Dermis lymphatic vessel endothelial cell (primary cell): ENCODE data around the gene PDLIM7. TPM values are rescaled to one million over a fixed set of nuclear protein-coding genes. Genes with fewer than 3 reads are reported as not detected.

Experiments used
- total RNA-seq: library from RNA; depleted of rRNA; stranded (reverse); fragments of >200 nt; gene quantifications from 2 replicates; pipeline ENCODE4 v1.2.1, GENCODE V29; 2014

PDLIM7 gene
- total RNA-seq: 27.2 and 30.5 TPM in 2 replicates

DNA sequence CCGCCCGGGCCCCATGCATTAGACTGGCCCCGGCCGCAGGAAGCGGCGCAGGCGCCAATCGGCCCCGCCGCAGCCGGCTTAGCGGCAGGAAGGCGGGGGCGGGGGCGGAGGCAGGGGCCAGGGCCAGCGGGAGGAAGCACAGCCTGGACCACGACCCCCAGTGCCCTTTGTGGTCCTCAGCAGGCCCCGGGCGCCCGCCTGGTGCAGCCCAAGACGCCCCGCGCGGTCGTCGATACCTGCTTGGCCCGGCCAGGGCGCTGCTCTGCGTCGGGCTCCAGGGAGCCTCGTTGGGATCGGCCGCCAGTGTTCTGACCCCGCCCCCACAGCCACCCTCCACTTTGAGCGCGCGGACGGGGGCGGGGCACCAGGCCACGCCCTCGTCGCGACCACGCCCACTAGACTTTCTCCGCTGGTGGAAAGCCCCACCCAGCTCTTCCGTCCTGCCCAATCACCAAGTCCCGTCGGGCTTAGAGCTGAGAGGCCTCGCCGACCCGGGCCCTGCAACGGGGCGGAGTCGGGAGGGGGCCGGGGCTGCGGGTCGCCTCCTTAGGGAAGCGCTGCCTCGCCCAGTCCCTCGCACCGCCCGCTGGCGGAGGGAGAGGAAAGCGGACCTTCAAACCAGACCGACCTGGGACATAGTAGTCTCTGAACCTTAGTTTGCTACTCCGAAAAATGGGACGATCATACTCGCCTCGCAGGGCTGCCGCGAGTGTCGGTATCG, at the start of gene PDLIM7:
PDLIM7 (minus strand) TSS at position 313 of the 721 bp plus-strand sequence. CDS start 1,092 bp downstream, outside the sequence.

GRCh38 chr5:177516601-177517568, 19.5 kb upstream of the PDLIM7 start, which contains the start of gene DDX41:
Gene DDX41 (minus strand): TSS chr5:177516961. CDS start chr5:177516945, 16 bp downstream.

GRCh38 chr5:177509381-177509951, 12.1 kb upstream of the PDLIM7 start, which contains the start of gene DOK3:
Gene DOK3 (minus strand): TSS chr5:177509826. CDS start chr5:177509540, 286 bp downstream.

GRCh38 chr5:177473443-177474001, 23.9 kb downstream of the PDLIM7 start, which contains the start of gene DBN1:
Gene DBN1 (minus strand): TSS chr5:177473634. CDS start chr5:177473521, 113 bp downstream.

DNA sequence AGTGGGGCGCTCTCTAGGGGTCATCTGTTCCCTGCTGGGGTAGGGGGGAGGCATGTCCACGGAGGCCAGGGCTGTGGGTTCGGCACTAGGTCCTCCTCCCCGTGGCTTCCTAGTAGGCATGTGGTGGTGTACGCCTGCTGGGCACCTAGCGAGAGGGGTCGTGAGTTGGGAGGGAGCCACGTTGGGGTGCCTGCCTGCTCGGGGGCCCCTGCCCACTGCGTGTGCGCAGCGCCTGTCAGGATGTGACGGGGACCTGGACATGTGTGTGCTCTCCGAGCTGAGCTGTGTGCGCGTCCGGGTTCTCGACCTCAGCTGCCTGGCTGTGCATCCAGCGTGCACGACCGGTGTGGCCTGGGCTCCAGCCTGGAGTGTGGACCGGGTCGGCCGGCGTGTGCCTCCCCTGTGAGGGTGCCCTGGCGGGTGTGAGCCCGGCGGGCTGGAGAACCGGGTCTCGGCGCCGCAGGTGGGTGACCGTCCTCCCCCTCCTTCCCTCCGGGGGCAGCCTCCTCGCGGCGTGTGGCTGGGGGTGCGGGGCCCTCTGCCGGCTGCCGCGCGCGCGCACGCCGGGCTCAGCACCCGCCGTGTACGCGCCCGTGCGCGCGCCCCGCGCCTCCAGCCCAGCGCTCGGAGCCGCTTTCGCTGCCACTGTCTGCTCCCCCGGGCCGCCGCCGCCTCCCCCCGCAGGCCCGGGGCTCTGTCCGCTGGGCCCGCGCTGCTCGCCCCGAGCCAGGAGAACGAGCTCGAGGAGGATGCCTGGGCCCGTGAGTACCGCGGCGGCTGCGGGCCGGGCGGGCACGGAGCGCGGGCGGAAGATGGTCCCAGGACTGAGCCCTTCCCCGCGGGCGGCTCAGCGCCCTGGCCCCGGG, 51.0 kb downstream of the PDLIM7 start, which contains the start of gene PRR7:
PRR7 (plus strand) TSS at position 615 of the 866 bp plus-strand sequence. CDS start 8,254 bp downstream, outside the sequence.

Other genes starting within 250 kb of the PDLIM7 start
- gene RAB24, start 193.9 kb downstream of the PDLIM7 start, total RNA-seq: 12.4 and 14.0 TPM in 2 replicates
- 80.0 and 94.9 TPM in 2 replicates for gene PRELID1, start 193.8 kb downstream of the PDLIM7 start, total RNA-seq
- gene MXD3, start 185.7 kb downstream of the PDLIM7 start, total RNA-seq: 3.9 and 4.2 TPM in 2 replicates
- gene LMAN2, start 145.9 kb downstream of the PDLIM7 start, total RNA-seq: 322 and 383 TPM in 2 replicates
- 4.6 and 5.1 TPM in 2 replicates for gene RGS14, start 139.7 kb downstream of the PDLIM7 start, total RNA-seq
- not detected in 2 replicates for gene SLC34A1, start 113.2 kb downstream of the PDLIM7 start, total RNA-seq
- not detected in 2 replicates for gene PFN3, start 96.9 kb downstream of the PDLIM7 start, total RNA-seq
- 0.54 and 0.77 TPM in 2 replicates for gene F12, start 88.0 kb downstream of the PDLIM7 start, total RNA-seq
- gene GRK6, start 70.9 kb downstream of the PDLIM7 start, total RNA-seq: 13.1 and 15.0 TPM in 2 replicates
- gene PRR7, start 50.8 kb downstream of the PDLIM7 start, total RNA-seq: 1.3 and 1.6 TPM in 2 replicates
- 91.8 and 130 TPM in 2 replicates for gene DBN1, start 24.0 kb downstream of the PDLIM7 start, total RNA-seq
- gene DOK3, start 12.2 kb upstream of the PDLIM7 start, total RNA-seq: 1.4 and 2.1 TPM in 2 replicates
- 65.1 and 72.5 TPM in 2 replicates for gene DDX41, start 19.4 kb upstream of the PDLIM7 start, total RNA-seq
- 13.2 and 14.8 TPM in 2 replicates for gene FAM193B, start 57.0 kb upstream of the PDLIM7 start, total RNA-seq
- 109 and 137 TPM in 2 replicates for gene TMED9, start 94.6 kb upstream of the PDLIM7 start, total RNA-seq
- 21.7 and 26.9 TPM in 2 replicates for gene B4GALT7, start 102.5 kb upstream of the PDLIM7 start, total RNA-seq